ENCODE measurements around the gene PIGH.
"Not testable (repeated sequence)": the region's sequence is repeated elsewhere in the genome, so short reads cannot be mapped to it uniquely, and the experiment has no call there.

DNA sequence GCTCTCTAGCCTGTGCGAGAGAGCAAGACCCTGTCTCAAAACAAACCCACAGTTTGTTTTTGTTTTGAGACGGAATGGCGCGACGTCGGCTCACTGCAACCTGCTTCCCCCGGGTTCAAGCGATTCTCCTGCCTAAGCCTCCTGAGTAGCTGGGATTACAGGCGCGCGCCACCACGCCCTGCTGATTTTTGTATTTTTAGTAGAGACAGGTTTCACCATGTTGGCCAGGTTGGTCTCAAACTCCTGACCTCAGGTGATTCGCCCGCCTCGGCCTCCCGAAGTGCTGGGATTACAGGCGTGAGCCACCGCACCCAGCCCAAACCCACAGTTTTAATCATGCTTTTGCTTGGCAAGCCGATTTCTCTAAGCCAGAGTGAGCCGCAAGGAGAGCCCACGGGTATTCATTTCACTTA is 500 bp upstream of the PIGH start:
- not testable (repeated sequence) for TF ChIP-seq POLR2A, SPI1 (IDR thresholded peaks at IDR 0.05; ENCODE audit: low read depth, low read length)
